Vagina (tissue), 2 donors: ENCODE data around the gene PRKAA1. TPM values are rescaled to one million over a fixed set of nuclear protein-coding genes. Genes with fewer than 3 reads are reported as not detected.

Experiments used
- DNase-seq, 2 donors: peaks; one replicate each; pipeline ENCODE4 v3.0.0-alpha.2; 2017; ENCODE audit errors: extremely low spot score in 2 of 2
- H3K27ac ChIP-seq: fragments of 200-600 bp; sonication (generic); one replicate; pipeline ENCODE4 v1.5.1; 2019
- H3K27me3 ChIP-seq: fragments of 200-600 bp; sonication (generic); one replicate; pipeline ENCODE4 v1.5.1; 2019
- H3K36me3 ChIP-seq, 2 donors: fragments of 200-600 bp; sonication (generic); one replicate each; pipeline ENCODE4 v1.5.1; 2017 to 2019
- H3K4me1 ChIP-seq: fragments of 200-600 bp; sonication (generic); one replicate; pipeline ENCODE4 v1.5.1; 2019
- H3K4me3 ChIP-seq, 2 donors: fragments of 200-600 bp; sonication (generic); 1 replicate in 1 of 2; 2 replicates in 1 of 2; pipeline ENCODE4 v1.5.1; 2016 to 2019
- H3K9me3 ChIP-seq: fragments of 200-600 bp; sonication (generic); one replicate; pipeline ENCODE4 v1.5.1; 2019
- CTCF ChIP-seq, 3 experiments: fragments of 450-650 bp in 2 of 3; fragments of 200-600 bp in 1 of 3; sonication (generic) in 1 of 3; IDR thresholded peaks; one replicate each; pipeline ENCODE4 v1.5.1; 2017 to 2019; ENCODE audit warnings: antibody characterized with exemption in 3 of 3, mild to moderate bottlenecking in 2 of 3, moderate library complexity in 2 of 3
- POLR2A ChIP-seq, 2 donors: fragments of 450-650 bp; IDR thresholded peaks; one replicate each; pipeline ENCODE4 v1.6.1; 2017; ENCODE audit warnings: antibody characterized with exemption in 2 of 2, mild to moderate bottlenecking in 2 of 2, moderate library complexity in 2 of 2
- POLR2AphosphoS5 ChIP-seq, 2 donors: sonication (generic); formaldehyde crosslinking; IDR thresholded peaks; one replicate each; pipeline ENCODE4 v1.9.0; 2017; ENCODE audit warnings: antibody characterized with exemption in 2 of 2, mild to moderate bottlenecking in 2 of 2, low read depth in 1 of 2; ENCODE audit not compliant: insufficient read depth in 1 of 2
- intact Hi-C: fragments of 100-400 bp; cut with DNase I; formaldehyde crosslinking; loops from one replicate; pipeline ENCODE4 v1.15.1; 2023
- total RNA-seq: library from RNA; depleted of rRNA; stranded (reverse); fragments of >200 nt; gene quantifications from one replicate; pipeline ENCODE4 v1.2.3, GENCODE V29; 2016

The PRKAA1 gene
- total RNA-seq, 1 donor from 2014 or later = 69.0 TPM

- H3K4me3 ChIP-seq = peak overlapping the region; percentile 54 to 60
- H3K4me1 ChIP-seq = peaks cover 21% of the 10 kb centered on the region
- H3K27ac ChIP-seq = peak overlapping the region; percentile 90
- TF ChIP-seq POLR2A (IDR thresholded peaks at IDR 0.05) (no peak), POLR2AphosphoS5 (IDR thresholded peaks at IDR 0.05; ENCODE audit: insufficient read depth in 1 of 2, low read depth in 1 of 2) (no peak), CTCF (IDR thresholded peaks at IDR 0.05) (no peak)
- no peaks in the 10 kb centered on the region for H3K9me3 ChIP-seq
- H3K27me3 ChIP-seq = no peaks in the 10 kb centered on the region
- H3K36me3 ChIP-seq = peaks cover 0 to 47% of the 10 kb centered on the region in 2 donors
- intact Hi-C loops = loop anchor here (10.0 kb wide), 1 partner anchor 79 kb away; the partner anchor contains the start of gene TTC33
- DNase-seq = no peak
These were observed 35.6 kb upstream of the PRKAA1 start for GRCh38 chr5:40833712-40834229.

- Histone ChIP-seq H3K27me3 (no peaks in the 10 kb centered on the region), H3K27ac (no peak overlapping the region), H3K9me3 (no peaks in the 10 kb centered on the region), H3K4me1 (peaks cover 21% of the 10 kb centered on the region), H3K4me3 (no peak overlapping the region), H3K36me3 (peaks cover 0 to 56% of the 10 kb centered on the region in 2 donors)
- TF ChIP-seq POLR2AphosphoS5 (IDR thresholded peaks at IDR 0.05; ENCODE audit: insufficient read depth in 1 of 2, low read depth in 1 of 2) = no peak
- no peak for TF ChIP-seq CTCF (IDR thresholded peaks at IDR 0.05)
- no peak for TF ChIP-seq POLR2A (IDR thresholded peaks at IDR 0.05)
- intact Hi-C loops = loop anchor here (10.0 kb wide), 1 partner anchor 78 kb away; the partner anchor contains the start of gene TTC33
- no peak for DNase-seq
These were observed 34.2 kb upstream of the PRKAA1 start for GRCh38 chr5:40832345-40832744.

- H3K4me3 ChIP-seq = no peak overlapping the region
- intact Hi-C loops = loop anchor here (10.0 kb wide), 1 partner anchor 77 kb away; the partner anchor contains the start of gene TTC33
- H3K4me1 ChIP-seq = peaks cover 21% of the 10 kb centered on the region
- peaks cover 0 to 63% of the 10 kb centered on the region in 2 donors for H3K36me3 ChIP-seq
- no peaks in the 10 kb centered on the region for H3K27me3 ChIP-seq
- TF ChIP-seq CTCF (IDR thresholded peaks at IDR 0.05) = no peak
- no peak for TF ChIP-seq POLR2A (IDR thresholded peaks at IDR 0.05)
- TF ChIP-seq POLR2AphosphoS5 (IDR thresholded peaks at IDR 0.05; ENCODE audit: insufficient read depth in 1 of 2, low read depth in 1 of 2) = no peak
- DNase-seq = no peak
- H3K9me3 ChIP-seq = no peaks in the 10 kb centered on the region
- no peak overlapping the region for H3K27ac ChIP-seq
These were observed 33.4 kb upstream of the PRKAA1 start for GRCh38 chr5:40831346-40832210.

- no peak overlapping the region for H3K4me3 ChIP-seq
- no peak overlapping the region for H3K27ac ChIP-seq
- H3K27me3 ChIP-seq = no peaks in the 10 kb centered on the region
- TF ChIP-seq CTCF (IDR thresholded peaks at IDR 0.05) (no peak), POLR2AphosphoS5 (IDR thresholded peaks at IDR 0.05; ENCODE audit: insufficient read depth in 1 of 2, low read depth in 1 of 2) (no peak), POLR2A (IDR thresholded peaks at IDR 0.05) (no peak)
- H3K9me3 ChIP-seq = no peaks in the 10 kb centered on the region
- H3K36me3 ChIP-seq = peaks cover 0 to 66% of the 10 kb centered on the region in 2 donors
- no peak for DNase-seq
- H3K4me1 ChIP-seq = peaks cover 17% of the 10 kb centered on the region
- intact Hi-C loops = loop anchor here (10.0 kb wide), 1 partner anchor 75 kb away; the partner anchor contains the start of gene TTC33
These were observed 31.8 kb upstream of the PRKAA1 start for GRCh38 chr5:40829748-40830533.
